H9 (cell line): ENCODE measurements around the gene SLC6A19. TPM values are rescaled to one million over a fixed set of nuclear protein-coding genes. Genes with fewer than 3 reads are reported as not detected.

Experiments used
- DNase-seq: peaks from one replicate; pipeline ENCODE4 v3.0.0-alpha.2; 2017
- H2AFZ ChIP-seq: one replicate; pipeline ENCODE4 v1.6.1; 2013; ENCODE audit warnings: mild to moderate bottlenecking, low read length, control low read depth, moderate library complexity
- H2AK5ac ChIP-seq: 2 replicates; pipeline ENCODE4 v1.6.1; 2013; ENCODE audit warnings: low read length, control low read depth, mixed read lengths; ENCODE audit not compliant: insufficient read length
- H2BK120ac ChIP-seq: one replicate; pipeline ENCODE4 v1.6.1; 2013; ENCODE audit warnings: low read depth, mild to moderate bottlenecking, low read length, control low read depth, inconsistent platforms; ENCODE audit not compliant: poor library complexity, severe bottlenecking
- H2BK12ac ChIP-seq: 2 replicates; pipeline ENCODE4 v1.6.1; 2013; ENCODE audit warnings: low read length, control low read depth, mixed read lengths, low read depth; ENCODE audit not compliant: insufficient read length
- H2BK15ac ChIP-seq: 2 replicates; pipeline ENCODE4 v1.6.1; 2013; ENCODE audit warnings: low read depth, low read length, control low read depth
- H2BK20ac ChIP-seq: one replicate; pipeline ENCODE4 v1.6.1; 2013; ENCODE audit warnings: low read depth, mild to moderate bottlenecking, low read length, control low read depth, inconsistent platforms; ENCODE audit not compliant: poor library complexity, severe bottlenecking
- H2BK5ac ChIP-seq: 2 replicates; pipeline ENCODE4 v1.6.1; 2013; ENCODE audit warnings: low read length, control low read depth, mixed read lengths; ENCODE audit not compliant: insufficient read length
- H3K14ac ChIP-seq: 2 replicates; pipeline ENCODE4 v1.6.1; 2013; ENCODE audit warnings: low read length, control low read depth; ENCODE audit not compliant: insufficient read depth
- H3K18ac ChIP-seq: 2 replicates; pipeline ENCODE4 v1.6.1; 2013; ENCODE audit warnings: low read depth, mild to moderate bottlenecking, mixed read lengths, low read length, control low read depth; ENCODE audit not compliant: insufficient read length
- H3K23ac ChIP-seq: 2 replicates; pipeline ENCODE4 v1.6.1; 2013; ENCODE audit warnings: low read length, control low read depth, mixed read lengths, low read depth; ENCODE audit not compliant: insufficient read length
- H3K23me2 ChIP-seq: 2 replicates; pipeline ENCODE4 v1.6.1; 2013; ENCODE audit warnings: low read depth, mild to moderate bottlenecking, mixed read lengths, low read length, control low read depth; ENCODE audit not compliant: insufficient read length, poor library complexity, severe bottlenecking
- H3K27ac ChIP-seq: 2 replicates; pipeline ENCODE4 v1.5.1; 2013; ENCODE audit warnings: low read length, control low read depth, mixed read lengths, low read depth; ENCODE audit not compliant: insufficient read length
- H3K27me3 ChIP-seq: 2 replicates; pipeline ENCODE4 v1.6.1; 2013; ENCODE audit warnings: low read length, control low read depth, inconsistent platforms; ENCODE audit not compliant: insufficient read depth
- H3K4ac ChIP-seq: 2 replicates; pipeline ENCODE4 v1.6.1; 2013; ENCODE audit warnings: low read depth, mild to moderate bottlenecking, control low read depth, inconsistent platforms, low read length, moderate library complexity
- H3K4me1 ChIP-seq: 2 replicates; pipeline ENCODE4 v1.6.1; 2013; ENCODE audit warnings: low read length, control low read depth, inconsistent platforms; ENCODE audit not compliant: insufficient read depth
- H3K4me2 ChIP-seq: 2 replicates; pipeline ENCODE4 v1.6.1; 2013; ENCODE audit warnings: low read length, control low read depth, mixed read lengths; ENCODE audit not compliant: insufficient read length, insufficient read depth
- H3K56ac ChIP-seq: 2 replicates; pipeline ENCODE4 v1.6.1; 2013; ENCODE audit warnings: low read depth, mild to moderate bottlenecking, mixed read lengths, low read length, control low read depth; ENCODE audit not compliant: insufficient read length
- H3K79me1 ChIP-seq: 2 replicates; pipeline ENCODE4 v1.6.1; 2013; ENCODE audit warnings: low read depth, mild to moderate bottlenecking, moderate library complexity, low read length, control low read depth, inconsistent platforms; ENCODE audit not compliant: insufficient read depth, poor library complexity, severe bottlenecking
- H3K79me2 ChIP-seq: 2 replicates; pipeline ENCODE4 v1.6.1; 2013; ENCODE audit warnings: low read length, control low read depth, inconsistent platforms; ENCODE audit not compliant: insufficient read depth
- H3K9ac ChIP-seq: 2 replicates; pipeline ENCODE4 v1.6.1; 2013; ENCODE audit warnings: low read length, control low read depth, mixed read lengths; ENCODE audit not compliant: insufficient read length; ENCODE audit errors: extremely low read depth
- H3K9me3 ChIP-seq: one replicate; pipeline ENCODE4 v1.6.1; 2013; ENCODE audit warnings: low read depth, low read length, inconsistent platforms; ENCODE audit not compliant: control insufficient read depth
- H3T11ph ChIP-seq: one replicate; pipeline ENCODE4 v1.6.1; 2013; ENCODE audit warnings: mild to moderate bottlenecking, low read length, control low read depth, inconsistent platforms
- H4K20me1 ChIP-seq: one replicate; pipeline ENCODE4 v1.6.1; 2013; ENCODE audit not compliant: control insufficient read depth, insufficient read length, insufficient read depth
- H4K5ac ChIP-seq: 2 replicates; pipeline ENCODE4 v1.6.1; 2013; ENCODE audit warnings: low read depth, mild to moderate bottlenecking, mixed read lengths, low read length, control low read depth; ENCODE audit not compliant: insufficient read length
- H4K8ac ChIP-seq: replicated peaks from 2 replicates; pipeline ENCODE4 v1.6.1; 2013; ENCODE audit warnings: low read length, control low read depth, mixed read lengths, low read depth; ENCODE audit not compliant: insufficient read length
- H4K91ac ChIP-seq: 2 replicates; pipeline ENCODE4 v1.6.1; 2013; ENCODE audit warnings: low read depth, mild to moderate bottlenecking, moderate library complexity, mixed read lengths, low read length, control low read depth; ENCODE audit not compliant: insufficient read length
- H3K27ac Mint-ChIP-seq, 3 experiments: 2 replicates in 2 of 3; 3 replicates in 1 of 3; pipeline ENCODE4 v1.8.0; 2020 to 2021; ENCODE audit warnings: mixed read lengths in 3 of 3, mild to moderate bottlenecking in 1 of 3, moderate library complexity in 1 of 3
- H3K27me3 Mint-ChIP-seq: 2 replicates; pipeline ENCODE4 v1.8.0; 2021; ENCODE audit warnings: low read depth, mild to moderate bottlenecking, moderate library complexity, mixed read lengths
- H3K36me3 Mint-ChIP-seq, 3 experiments: 2 replicates in 2 of 3; 3 replicates in 1 of 3; pipeline ENCODE4 v1.8.0; 2020 to 2021; ENCODE audit warnings: low read depth in 3 of 3, mixed read lengths in 3 of 3; ENCODE audit not compliant: insufficient read depth in 1 of 3
- H3K4me1 Mint-ChIP-seq, 2 experiments: 2 replicates each; pipeline ENCODE4 v1.8.0; 2020; ENCODE audit warnings: mixed read lengths in 2 of 2
- H3K4me3 Mint-ChIP-seq, 2 experiments: 2 replicates in 1 of 2; 3 replicates in 1 of 2; pipeline ENCODE4 v1.8.0; 2020 to 2021; ENCODE audit warnings: mild to moderate bottlenecking in 2 of 2, mixed read lengths in 2 of 2, moderate library complexity in 1 of 2
- H3K9me3 Mint-ChIP-seq, 2 experiments: 2 replicates in 1 of 2; 3 replicates in 1 of 2; pipeline ENCODE4 v1.8.0; 2020; ENCODE audit warnings: mild to moderate bottlenecking in 2 of 2, mixed read lengths in 2 of 2, moderate library complexity in 1 of 2
- CTCF ChIP-seq: fragments of 200-600 bp; sonication (generic); conservative IDR thresholded peaks from 3 replicates; pipeline ENCODE4 v1.8.0; 2021; ENCODE audit warnings: antibody characterized with exemption, mild to moderate bottlenecking
- WGBS: extraction: QIAGEN DNeasy Blood & Tissue Kit; methylation state at CpG from one replicate; pipeline ENCODE4 v1.1.7; 2013; ENCODE audit warnings: missing lambda C conversion rate, low lambda C conversion rate, mixed read lengths; ENCODE audit not compliant: insufficient read length; ENCODE audit errors: extremely low coverage; 5-methylcytosine and 5-hydroxymethylcytosine counted together
- total RNA-seq: library from RNA; stranded (reverse); gene quantifications from 2 replicates; pipeline ENCODE4 v1.2.1, GENCODE V29; 2021

SLC6A19 gene
- total RNA-seq, 1 experiment from 2014 or later = not detected

GRCh38 chr5:1274471-1274870, 73.1 kb downstream of the SLC6A19 start:
- Histone ChIP-seq H3K27ac (no peak overlapping the region), H3K79me2 (peaks cover 2% of the 10 kb centered on the region; the same call in 1 of the 2 replicates), H3K9me3 (no peaks in the 10 kb centered on the region), H2BK12ac (no peak overlapping the region), H2BK120ac (no peak overlapping the region), H3K23ac (no peak overlapping the region), H3T11ph (no peak overlapping the region), H4K5ac (no peak overlapping the region), H3K23me2 (no peaks in the 10 kb centered on the region), H3K9ac (no peak overlapping the region), H4K91ac (no peak overlapping the region), H2BK15ac (no peak overlapping the region), H3K14ac (no peak overlapping the region), H3K56ac (no peak overlapping the region), H2AFZ (no peak overlapping the region), H2BK5ac (no peak overlapping the region), H4K20me1 (peaks cover 4% of the 10 kb centered on the region), H3K18ac (no peak overlapping the region), H3K27me3 (no peaks in the 10 kb centered on the region), H3K4me1 (no peaks in the 10 kb centered on the region), H4K8ac (no peak overlapping the region), H2AK5ac (no peak overlapping the region), H3K79me1 (no peaks in the 10 kb centered on the region), H3K4me2 (no peak overlapping the region), H2BK20ac (no peak overlapping the region), H3K4ac (no peak overlapping the region)
- no peaks in the 10 kb centered on the region for H3K9me3 Mint-ChIP-seq
- H3K27ac Mint-ChIP-seq = no peak overlapping the region
- H3K4me3 Mint-ChIP-seq = no peak overlapping the region
- peaks cover 1% of the 10 kb centered on the region; the same call in 1 of the 2 replicates for H3K27me3 Mint-ChIP-seq
- no CpG with 5 or more reads among the region's 16 CpGs for WGBS
- DNase-seq = no peak
- no peaks in the 10 kb centered on the region for H3K4me1 Mint-ChIP-seq
- peaks cover 27 to 32% (median 27%) of the 10 kb centered on the region in 3 experiments; a peak in 6 of 7 replicates for H3K36me3 Mint-ChIP-seq
- no peak for TF ChIP-seq CTCF

Other genes with a start within 250 kb of the SLC6A19 start
- 7.3 and 7.7 TPM in 2 replicates for gene NKD2, start 192.8 kb upstream of the SLC6A19 start, total RNA-seq
- gene SLC12A7, start 89.5 kb upstream of the SLC6A19 start, total RNA-seq = 30.8 and 30.9 TPM in 2 replicates
- gene SLC6A18, start 23.8 kb downstream of the SLC6A19 start, total RNA-seq = not detected in 2 replicates
- 13.3 and 15.5 TPM in 2 replicates for gene TERT, start 93.5 kb downstream of the SLC6A19 start, total RNA-seq
- 104 and 108 TPM in 2 replicates for gene CLPTM1L, start 143.5 kb downstream of the SLC6A19 start, total RNA-seq
- gene SLC6A3, start 243.8 kb downstream of the SLC6A19 start, total RNA-seq = 0.50 and 0.61 TPM in 2 replicates